ENCODE measurements around the gene SLC44A3. TPM values are rescaled to one million over a fixed set of nuclear protein-coding genes. Genes with fewer than 3 reads are reported as not detected.

The SLC44A3 gene
- polyA plus RNA-seq, 3 donors, result not detected

DNA sequence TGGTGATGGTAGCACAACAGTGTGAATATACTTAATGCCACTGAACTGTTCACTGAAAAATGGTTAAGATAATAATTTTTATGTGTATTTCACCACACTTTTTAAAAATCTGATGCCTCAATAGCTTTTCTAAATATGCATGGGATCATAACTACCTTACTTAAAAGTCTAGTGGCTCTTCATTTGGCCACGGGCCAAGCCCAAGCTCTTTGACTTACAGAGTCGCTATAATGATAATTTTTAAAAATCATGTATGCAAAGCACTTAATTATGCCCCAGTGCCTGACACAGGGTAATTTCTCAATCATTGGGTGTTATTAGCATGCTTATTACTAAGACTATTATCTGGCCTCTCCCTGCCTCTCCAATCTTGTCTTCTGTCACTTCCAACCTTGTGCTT is 114.4 kb downstream of the SLC44A3 start:
- Histone ChIP-seq H2AFZ (ENCODE audit: insufficient read depth, low read depth, low read length, poor library complexity, severe bottlenecking) (no peak overlapping the region), H3K4me2 (replicated peaks; ENCODE audit: extremely low read depth, low read length, poor library complexity, severe bottlenecking) (no peak overlapping the region), H3K4me3 (replicated peaks in 1 of 3; ENCODE audit: low read depth in 2 of 3, low read length in 3 of 3) (no peak overlapping the region), H3K36me3 (replicated peaks in 1 of 2; ENCODE audit: control insufficient read depth in 1 of 2, insufficient read depth in 2 of 2, low read length in 2 of 2) (no peaks in the 10 kb centered on the region), H3K27me3 (ENCODE audit: control insufficient read depth in 2 of 2, insufficient read depth in 2 of 2, low read length in 2 of 2) (peaks cover under 1 to 4% of the 10 kb centered on the region in 2 donors), H3K9ac (ENCODE audit: insufficient read depth, low read length, poor library complexity, severe bottlenecking) (no peak overlapping the region), H3K9me3 (replicated peaks in 1 of 2; ENCODE audit: control insufficient read depth in 1 of 2, insufficient read depth in 1 of 2, low read length in 2 of 2) (no peaks in the 10 kb centered on the region), H3K4me1 (ENCODE audit: control insufficient read depth in 1 of 2, insufficient read depth in 2 of 2, low read length in 2 of 2) (no peaks in the 10 kb centered on the region), H3K79me2 (ENCODE audit: insufficient read depth, low read length) (no peaks in the 10 kb centered on the region), H3K27ac (ENCODE audit: low read depth in 1 of 2, low read length in 2 of 2) (no peak overlapping the region), H4K20me1 (ENCODE audit: insufficient read depth, low read length) (no peaks in the 10 kb centered on the region)
- TF ChIP-seq CTCF (IDR thresholded peaks at IDR 0.05), result no peak
- H3K4me3 Mint-ChIP-seq, result no peak overlapping the region
- no CpG with 5 or more reads among the region's 2 CpGs for WGBS (ENCODE audit: insufficient coverage)
- H3K36me3 Mint-ChIP-seq, result no peaks in the 10 kb centered on the region
- H3K9me3 Mint-ChIP-seq, result peaks cover 0 to 2% (median 0%) of the 10 kb centered on the region in 7 donors
- H3K27ac Mint-ChIP-seq, result no peak overlapping the region
- H3K4me1 Mint-ChIP-seq, result no peaks in the 10 kb centered on the region
- DNase-seq, result no peak
- intact Hi-C loops (cut with micrococcal nuclease), result loop anchor here in 1 of 2 donors (2.0 kb wide), 1 partner anchor 28 kb away; no protein-coding TSS in a partner anchor
- H3K27me3 Mint-ChIP-seq (ENCODE audit: low read depth in 3 of 3), result peaks cover 8 to 17% (median 11%) of the 10 kb centered on the region in 3 donors

DNA sequence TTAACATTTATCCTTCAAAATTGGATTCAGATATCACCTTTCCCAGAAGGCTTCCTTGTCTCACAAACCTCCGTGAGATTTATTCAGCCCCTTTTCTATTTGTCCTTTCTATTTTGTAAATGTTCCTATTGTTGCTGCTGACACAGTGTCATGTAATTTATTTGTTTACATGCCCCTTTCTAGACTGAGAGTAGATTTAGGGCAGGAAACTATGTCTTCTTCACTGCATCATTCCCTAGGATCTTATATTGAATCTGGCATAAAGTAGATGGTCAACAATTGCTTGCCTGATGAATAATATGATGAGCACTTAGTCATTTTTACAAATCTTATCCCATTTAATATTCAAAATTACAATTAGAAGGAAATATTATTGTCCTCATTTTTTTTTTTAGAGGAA is 114.9 kb downstream of the SLC44A3 start:
- Histone ChIP-seq H3K9me3 (replicated peaks in 1 of 2; ENCODE audit: control insufficient read depth in 1 of 2, insufficient read depth in 1 of 2, low read length in 2 of 2) (no peaks in the 10 kb centered on the region), H4K20me1 (ENCODE audit: insufficient read depth, low read length) (no peaks in the 10 kb centered on the region), H3K27ac (ENCODE audit: low read depth in 1 of 2, low read length in 2 of 2) (no peak overlapping the region), H3K4me3 (replicated peaks in 1 of 3; ENCODE audit: low read depth in 2 of 3, low read length in 3 of 3) (no peak overlapping the region), H3K4me1 (ENCODE audit: control insufficient read depth in 1 of 2, insufficient read depth in 2 of 2, low read length in 2 of 2) (no peaks in the 10 kb centered on the region), H2AFZ (ENCODE audit: insufficient read depth, low read depth, low read length, poor library complexity, severe bottlenecking) (no peak overlapping the region), H3K27me3 (ENCODE audit: control insufficient read depth in 2 of 2, insufficient read depth in 2 of 2, low read length in 2 of 2) (peaks cover 0 to 3% of the 10 kb centered on the region in 2 donors), H3K79me2 (ENCODE audit: insufficient read depth, low read length) (no peaks in the 10 kb centered on the region), H3K9ac (ENCODE audit: insufficient read depth, low read length, poor library complexity, severe bottlenecking) (no peak overlapping the region), H3K36me3 (replicated peaks in 1 of 2; ENCODE audit: control insufficient read depth in 1 of 2, insufficient read depth in 2 of 2, low read length in 2 of 2) (no peaks in the 10 kb centered on the region), H3K4me2 (replicated peaks; ENCODE audit: extremely low read depth, low read length, poor library complexity, severe bottlenecking) (no peak overlapping the region)
- H3K9me3 Mint-ChIP-seq, result no peaks in the 10 kb centered on the region
- WGBS (ENCODE audit: insufficient coverage), result no CpG with 5 or more reads among the region's 1 CpG
- no peak overlapping the region for H3K4me3 Mint-ChIP-seq
- H3K27ac Mint-ChIP-seq, result no peak overlapping the region
- intact Hi-C loops (cut with micrococcal nuclease), result loop anchor here in 1 of 2 donors (2.0 kb wide), 1 partner anchor 28 kb away; no protein-coding TSS in a partner anchor
- DNase-seq, result no peak
- peaks cover 3 to 12% (median 8%) of the 10 kb centered on the region in 3 donors for H3K27me3 Mint-ChIP-seq (ENCODE audit: low read depth in 3 of 3)
- TF ChIP-seq CTCF (IDR thresholded peaks at IDR 0.05), result no peak
- no peaks in the 10 kb centered on the region for H3K36me3 Mint-ChIP-seq
- H3K4me1 Mint-ChIP-seq, result no peaks in the 10 kb centered on the region
